HG02610 (cell line): ENCODE data around the gene PAX5.

Experiments
- ATAC-seq: cut with Tn5 transposase; IDR thresholded peaks from one replicate; pipeline ENCODE4 v1.9.1; 2021; ENCODE audit warnings: mild to moderate bottlenecking, moderate library complexity; ENCODE audit not compliant: unreplicated experiment

Gene PAX5

DNA sequence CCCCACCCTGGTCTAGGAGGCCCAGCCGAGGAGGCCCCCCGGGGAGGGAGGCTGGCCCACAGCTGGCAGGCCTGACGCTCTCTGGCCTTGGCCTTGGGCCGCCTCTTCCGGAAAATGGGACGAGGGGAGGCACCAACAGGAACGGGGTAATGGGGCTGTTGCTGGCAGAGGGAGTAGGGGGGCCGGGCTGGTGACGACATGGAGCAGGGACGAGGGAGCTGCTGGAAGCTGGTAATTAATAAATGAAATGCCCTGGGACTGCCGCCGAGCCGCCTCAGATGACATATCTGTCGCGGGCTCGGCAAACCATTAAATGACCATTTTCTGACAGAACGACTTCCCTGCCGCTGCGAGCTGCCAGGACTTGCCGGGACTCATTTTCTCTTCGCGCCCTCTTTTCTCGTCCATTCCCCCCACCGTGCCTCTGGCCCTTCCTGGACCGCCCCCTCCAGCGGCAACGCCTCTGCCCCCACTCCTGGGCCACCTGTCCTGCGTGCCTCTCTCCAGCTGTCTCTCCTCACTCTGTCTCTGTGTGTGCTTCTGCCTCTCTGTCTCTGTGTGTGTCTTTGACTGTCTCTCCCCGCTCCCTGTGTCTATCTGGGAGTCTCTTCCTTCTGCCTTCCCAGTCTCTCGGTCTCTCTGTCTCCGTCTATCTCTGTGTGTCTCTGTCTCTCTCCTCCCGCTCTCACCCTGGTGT, 215.7 kb downstream of the PAX5 start:
- ATAC-seq, result no peak

GRCh38 chr9:36817160-36817834, 216.8 kb downstream of the PAX5 start:
- no peak for ATAC-seq

GRCh38 chr9:36816371-36816770, 217.7 kb downstream of the PAX5 start:
- ATAC-seq, result no peak

- no peak for ATAC-seq
Observed at GRCh38 chr9:36815566-36816348, 218.3 kb downstream of the PAX5 start.

DNA sequence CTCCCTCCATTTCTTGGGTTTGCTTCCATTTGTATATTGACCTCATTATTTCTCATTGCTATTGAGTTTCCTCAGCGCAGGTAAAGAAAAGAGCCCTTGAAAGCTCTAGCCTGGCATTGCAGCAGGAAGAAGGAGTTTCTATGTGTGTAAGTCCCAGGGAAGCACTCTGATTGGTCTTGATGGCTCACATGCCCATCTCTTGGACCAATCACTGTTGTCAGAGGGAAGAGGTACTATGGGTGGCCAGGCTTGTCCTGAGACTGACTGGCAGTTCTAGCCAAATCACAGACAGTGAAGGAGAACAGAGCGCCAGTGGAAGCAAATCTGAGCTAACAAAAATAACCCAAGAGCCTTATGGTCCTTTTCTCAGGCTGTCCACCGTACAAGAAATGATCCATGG, 219.0 kb downstream of the PAX5 start:
- no peak for ATAC-seq

DNA sequence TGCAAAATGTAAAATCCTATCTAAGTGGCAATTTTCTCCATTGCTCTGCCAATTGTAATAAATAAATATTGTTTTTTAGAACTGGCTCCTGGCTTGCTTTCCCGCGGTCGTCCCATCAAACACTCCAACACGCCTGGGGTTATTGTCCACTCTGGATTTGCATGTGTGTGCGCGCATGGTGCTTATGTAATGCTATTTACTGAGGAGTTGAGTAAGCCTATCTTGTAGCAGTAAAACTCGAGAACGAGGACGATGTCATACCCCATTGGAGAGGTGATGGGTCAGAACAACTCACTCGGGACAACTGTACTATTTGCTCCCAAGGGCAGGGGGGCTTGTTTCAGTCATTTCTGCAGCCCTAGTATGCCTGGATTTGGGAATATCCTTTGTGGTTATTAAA, 220.9 kb downstream of the PAX5 start:
- no peak for ATAC-seq

DNA sequence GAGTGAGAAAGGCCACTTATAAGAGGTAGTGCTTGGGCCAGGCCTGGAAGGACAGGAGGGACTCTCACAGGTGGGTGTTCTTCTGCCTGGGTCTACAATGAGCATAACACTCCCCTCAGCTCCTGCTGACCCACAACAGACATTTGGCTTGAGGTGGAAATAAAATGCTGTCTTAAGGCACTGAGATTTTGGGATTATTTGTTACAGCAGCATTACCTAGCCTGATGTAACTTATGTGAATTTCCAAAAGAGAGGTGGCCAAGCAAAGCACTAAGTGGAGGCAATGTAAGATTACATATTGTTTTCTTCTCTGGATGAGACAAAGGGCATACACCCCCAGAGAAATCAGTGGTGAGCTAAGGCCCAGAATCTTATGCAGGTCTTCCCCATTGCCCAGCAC, 221.5 kb downstream of the PAX5 start:
- no peak for ATAC-seq

DNA sequence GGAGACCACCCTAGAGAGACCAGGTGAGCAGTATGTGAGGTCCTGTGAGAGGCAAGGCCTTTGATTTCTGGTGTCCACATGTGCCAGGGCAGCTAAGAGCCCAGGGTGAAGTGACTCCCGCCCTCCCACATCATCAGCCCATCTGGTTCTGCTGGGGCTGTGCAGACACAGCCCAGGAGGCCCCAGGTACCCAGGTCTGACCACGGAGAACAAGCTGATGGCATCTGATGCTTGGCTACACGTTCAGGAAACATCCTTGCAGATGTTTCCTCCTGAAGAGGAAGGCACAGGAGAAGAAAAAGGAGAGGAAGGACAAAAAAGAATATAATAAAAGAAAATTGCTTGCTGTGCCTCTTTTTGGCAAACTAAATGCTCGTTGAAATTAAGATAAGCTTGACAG, 225.8 kb downstream of the PAX5 start:
- ATAC-seq, result no peak

- no peak for ATAC-seq
Observed at GRCh38 chr9:36803961-36804360, 230.1 kb downstream of the PAX5 start.

DNA sequence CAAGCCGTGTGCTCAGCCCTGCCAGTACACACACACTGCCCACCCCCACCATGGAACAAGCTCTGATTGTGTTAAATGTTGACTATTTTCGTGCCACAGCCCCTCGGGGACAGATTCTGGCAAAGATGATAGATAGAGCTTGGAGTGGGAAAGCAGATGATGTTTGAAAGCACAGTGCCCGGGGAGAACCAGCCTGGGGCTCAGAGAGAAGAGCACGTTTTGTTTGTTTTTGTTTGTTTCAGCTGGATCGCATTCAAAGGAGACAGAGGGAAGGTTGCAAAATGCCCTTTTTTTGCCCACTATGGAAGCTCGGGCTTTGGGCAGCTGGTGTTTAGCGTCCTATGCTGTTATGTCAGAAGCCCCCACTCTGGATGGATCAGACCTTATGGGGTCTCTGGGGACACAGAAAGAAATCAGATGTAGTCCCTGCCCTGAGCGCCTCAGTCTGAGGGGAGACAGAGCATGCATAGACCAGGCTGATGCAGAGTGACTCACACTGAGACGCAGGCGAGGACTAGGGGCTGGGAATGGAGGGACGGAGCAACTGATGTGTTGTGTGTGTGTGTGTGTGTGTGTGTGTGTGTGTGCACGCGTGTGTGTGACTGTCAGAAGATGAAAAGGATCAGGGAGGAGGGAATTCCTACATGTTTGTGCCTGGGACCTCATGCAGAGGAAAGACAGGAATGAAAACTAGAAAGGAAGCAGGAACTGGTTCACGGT, 231.7 kb downstream of the PAX5 start:
- ATAC-seq, result no peak

GRCh38 chr9:36800455-36800854, 233.6 kb downstream of the PAX5 start:
- ATAC-seq, result no peak

DNA sequence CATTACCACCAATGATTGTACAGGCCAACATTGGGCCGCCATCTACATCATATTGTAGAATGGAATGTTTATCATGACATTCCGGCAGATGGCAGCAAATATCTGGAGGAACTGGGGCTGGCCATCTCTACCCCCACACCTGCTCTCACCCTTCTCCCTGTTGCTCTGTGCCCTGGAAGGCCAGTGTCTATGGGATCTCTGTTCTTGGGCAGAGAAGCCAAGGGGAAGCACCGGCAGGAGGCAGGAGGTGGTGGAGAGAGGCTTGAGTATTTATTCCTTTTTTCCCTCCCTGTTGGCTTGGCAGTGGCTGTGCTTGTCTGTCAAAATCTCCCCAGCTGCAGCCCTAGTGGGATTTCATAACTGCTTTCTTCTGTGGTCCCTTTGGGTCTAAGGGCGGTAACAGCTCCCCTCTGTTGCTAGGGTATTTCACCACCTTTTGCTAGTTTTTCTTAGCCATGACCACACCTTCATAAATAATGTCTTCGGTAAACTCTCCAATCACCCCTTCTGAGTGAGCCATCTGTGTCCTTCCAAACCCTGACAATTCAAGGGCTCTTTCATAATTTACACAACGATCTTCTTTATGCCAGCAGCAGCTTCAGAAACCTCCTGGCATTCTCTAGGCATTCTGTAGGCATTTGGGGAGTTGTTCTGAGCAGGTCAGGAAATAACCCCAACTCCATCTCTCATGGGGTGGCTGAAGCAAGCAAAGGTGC, 235.6 kb downstream of the PAX5 start:
- ATAC-seq, result no peak

GRCh38 chr9:36797471-36798220, 236.4 kb downstream of the PAX5 start:
- ATAC-seq, result no peak

DNA sequence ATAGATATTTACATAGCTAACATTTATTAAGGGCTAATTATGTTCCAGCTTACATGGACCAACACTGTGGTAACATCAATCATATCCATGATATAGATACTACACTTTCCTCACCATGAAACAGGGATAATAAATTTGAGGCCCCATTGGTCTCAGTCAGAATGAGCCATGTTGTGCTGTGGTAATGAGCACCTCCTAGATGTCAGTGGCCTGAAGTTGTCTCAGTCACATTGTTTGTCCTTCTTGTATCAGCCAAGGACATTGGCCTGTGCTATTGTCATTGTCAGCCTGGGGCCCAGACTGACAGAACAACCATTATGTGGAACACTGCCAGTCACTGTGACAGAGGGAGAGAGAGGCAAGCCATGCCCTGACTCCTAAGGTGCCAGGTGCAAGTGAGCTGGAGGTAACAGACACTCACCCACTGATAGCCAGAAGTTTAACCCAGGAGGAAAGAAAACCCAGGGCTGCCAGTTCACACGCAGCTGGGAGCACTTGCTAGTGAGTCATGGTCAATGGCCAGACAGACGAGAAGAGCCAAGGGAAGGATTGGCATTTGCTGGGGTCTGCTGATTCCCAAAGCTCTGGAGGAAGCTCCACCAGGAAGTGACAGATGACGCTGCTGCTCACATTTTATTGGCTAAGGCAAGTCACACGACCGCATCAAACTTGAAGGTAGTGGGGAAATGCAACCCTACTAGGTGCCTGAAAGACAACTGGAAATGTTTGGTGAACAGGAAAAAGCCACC, 237.2 kb downstream of the PAX5 start:
- no peak for ATAC-seq

DNA sequence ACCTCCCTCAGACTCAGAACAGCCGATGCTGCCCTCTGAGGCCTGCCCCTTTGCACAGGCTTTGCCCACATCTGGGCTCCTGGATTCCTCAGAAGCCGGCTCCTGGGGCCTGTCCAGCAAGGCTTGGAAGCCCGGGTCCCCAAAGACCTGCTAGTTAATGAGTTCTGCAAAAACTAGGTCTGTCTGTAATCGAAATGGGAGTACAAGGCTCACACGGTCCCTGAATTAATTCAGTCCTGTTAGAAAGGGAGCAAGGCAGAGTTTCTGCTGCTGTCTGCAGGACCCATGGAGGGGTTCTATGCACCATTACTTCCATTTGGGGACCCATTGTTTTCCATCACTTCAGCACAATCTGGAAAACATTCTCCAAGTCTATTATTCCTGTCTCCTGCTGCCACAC, 239.6 kb downstream of the PAX5 start:
- no peak for ATAC-seq

- ATAC-seq, result no peak
Observed at GRCh38 chr9:36793277-36793676, 240.8 kb downstream of the PAX5 start.

DNA sequence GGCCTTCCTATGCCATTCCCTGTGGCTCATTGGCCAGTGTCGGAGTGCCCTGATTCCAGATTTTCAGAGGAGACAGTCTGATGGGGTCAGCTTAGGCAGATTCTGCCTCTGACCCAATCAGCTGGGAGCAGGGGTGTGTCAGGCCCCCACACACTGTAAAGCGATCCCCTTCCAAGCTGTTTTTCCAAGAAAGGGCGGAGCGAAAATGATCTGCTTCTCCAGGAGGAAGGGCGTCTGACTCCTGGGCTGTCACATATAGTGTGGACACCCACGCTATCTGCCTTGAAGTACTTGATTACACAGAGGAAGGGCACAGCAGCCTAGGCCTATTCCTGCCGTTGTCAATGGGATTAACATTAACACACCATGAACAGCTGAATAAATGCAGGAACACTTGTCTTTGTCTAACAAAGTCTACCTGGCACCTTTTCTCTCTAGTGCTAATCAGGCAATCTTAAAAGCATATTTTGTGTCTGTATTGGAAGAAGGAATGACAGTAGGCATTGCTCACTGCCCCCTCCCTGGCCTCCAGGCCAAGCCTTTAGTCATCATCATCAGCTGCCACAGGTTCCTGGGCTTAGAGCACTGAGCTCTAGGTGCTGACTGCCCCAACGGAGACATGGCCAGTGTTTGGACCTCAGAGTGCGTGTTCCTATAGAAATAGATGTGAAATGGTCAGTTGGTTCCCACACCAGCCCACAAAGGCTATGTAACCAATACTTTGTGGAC, 242.7 kb downstream of the PAX5 start:
- no peak for ATAC-seq

DNA sequence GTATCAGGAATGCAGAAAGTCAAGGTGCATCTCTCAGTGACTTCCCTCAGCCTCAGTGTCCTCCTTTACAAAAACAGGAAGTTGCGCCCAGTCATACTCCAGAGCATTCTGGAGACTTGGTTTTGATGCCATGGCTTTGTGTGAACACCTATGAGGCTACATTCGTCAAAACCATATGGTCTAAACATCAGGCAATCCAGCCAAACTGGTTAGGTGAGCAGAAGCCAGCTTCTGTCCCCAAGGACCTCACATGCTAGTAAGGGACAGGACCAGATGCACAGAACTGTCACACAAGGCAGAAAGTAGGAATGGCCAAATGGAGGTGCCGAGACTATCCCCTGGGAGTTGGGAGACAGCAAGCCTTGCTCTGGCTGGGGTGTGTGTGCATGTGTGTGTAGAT, 244.2 kb downstream of the PAX5 start:
- no peak for ATAC-seq

DNA sequence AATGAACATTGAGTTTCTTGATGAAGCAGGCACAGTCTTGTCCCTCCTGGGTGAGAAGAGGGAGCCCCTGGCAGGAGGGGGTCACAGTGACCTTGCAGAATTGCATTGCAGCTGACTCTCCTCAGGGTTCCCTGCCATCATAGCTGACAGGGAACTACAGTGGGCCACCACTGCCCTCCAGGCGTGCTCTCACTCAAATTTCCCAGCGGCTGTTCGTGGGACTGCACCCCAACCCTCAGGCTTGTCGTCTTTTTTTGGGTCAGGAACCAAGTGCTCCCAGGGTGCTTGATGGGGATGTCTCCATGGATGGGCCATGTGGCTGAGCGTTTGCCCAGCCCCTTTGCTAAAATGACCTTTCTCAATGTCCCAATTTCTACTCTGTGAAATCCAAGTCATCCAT, 245.5 kb downstream of the PAX5 start:
- no peak for ATAC-seq
